Endometrium (tissue), 2 donors: ENCODE results near the gene ITIH2.
"Not testable (repeated sequence)": the region's sequence is repeated elsewhere in the genome, so short reads cannot be mapped to it uniquely, and the experiment has no call there.

ENCODE experiments used
- FAIRE-seq: peaks from 2 replicates; lab custom pipeline; 2012; peaks lifted over from hg19 to GRCh38; lab: Jason Lieb, UNC
- donor health status: control.
- donor health status: control.

ITIH2 gene

DNA sequence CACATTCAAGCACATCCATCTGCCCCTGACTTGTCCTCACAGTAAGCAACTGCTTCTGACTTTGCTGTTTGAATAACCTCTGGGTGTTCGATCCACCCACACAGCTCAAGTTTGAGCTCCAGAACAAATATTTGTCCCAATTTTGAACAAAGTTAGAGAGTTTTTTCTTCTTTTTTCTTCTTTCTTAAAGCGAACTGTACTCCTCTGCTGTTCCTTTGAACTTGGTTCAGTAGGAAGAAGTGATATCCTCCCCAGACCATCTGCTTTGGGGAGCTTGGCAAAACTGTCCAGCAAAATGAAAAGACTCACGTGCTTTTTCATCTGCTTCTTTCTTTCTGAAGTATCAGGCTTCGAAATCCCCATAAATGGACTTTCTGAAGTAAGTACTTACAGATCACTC, at the start of gene ITIH2:
ITIH2 (plus strand) TSS at position 177 of the 400 bp plus-strand sequence; CDS start at position 296, 119 bp downstream.
- FAIRE-seq = no peak

DNA sequence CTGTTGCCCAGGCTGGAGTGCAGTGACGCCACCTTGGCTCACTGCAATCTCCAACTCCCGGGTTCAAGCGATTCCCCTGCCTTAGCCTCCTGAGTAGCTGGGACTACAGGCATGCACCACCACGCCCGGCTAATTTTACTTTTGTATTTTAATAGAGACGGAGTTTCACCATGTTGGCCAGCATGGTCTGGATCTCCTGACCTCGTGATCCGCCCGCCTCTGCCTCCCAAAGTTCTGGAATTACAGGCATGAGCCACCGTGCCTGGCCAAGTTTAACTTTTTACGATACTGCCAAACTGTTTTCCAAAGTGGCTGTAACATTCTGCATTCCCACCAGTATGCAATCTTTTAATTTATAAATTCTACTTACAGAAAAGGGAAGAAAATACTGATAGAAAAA, 46.0 kb upstream of the ITIH2 start:
- not testable (repeated sequence) for FAIRE-seq

- FAIRE-seq = no peak
Measured at GRCh38 chr10:7657552-7657951, 45.6 kb upstream of the ITIH2 start.

DNA sequence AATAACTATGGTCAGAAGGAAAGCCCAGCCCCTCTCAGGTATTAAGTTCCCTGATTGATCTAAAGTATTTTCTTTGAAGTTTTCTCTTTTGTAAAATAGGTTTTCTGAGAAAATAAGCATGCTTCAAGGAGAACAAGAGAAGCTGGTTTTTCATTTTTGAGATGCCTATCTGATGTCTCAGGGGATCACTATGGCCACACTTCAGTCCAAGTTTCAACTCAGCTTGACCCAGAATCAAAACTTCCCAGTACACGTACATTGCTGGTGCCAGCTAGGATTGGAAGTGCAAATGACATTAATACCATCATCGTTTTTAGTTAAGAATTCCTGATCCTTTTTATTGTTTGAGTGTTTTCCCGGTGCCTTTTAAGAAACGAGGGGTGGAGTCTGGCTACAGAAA, 43.6 kb upstream of the ITIH2 start:
- FAIRE-seq = no peak

- FAIRE-seq = no peak
Measured at GRCh38 chr10:7662522-7662921, 40.6 kb upstream of the ITIH2 start.

- FAIRE-seq = no peak
Measured at GRCh38 chr10:7664707-7665106, 38.4 kb upstream of the ITIH2 start.

DNA sequence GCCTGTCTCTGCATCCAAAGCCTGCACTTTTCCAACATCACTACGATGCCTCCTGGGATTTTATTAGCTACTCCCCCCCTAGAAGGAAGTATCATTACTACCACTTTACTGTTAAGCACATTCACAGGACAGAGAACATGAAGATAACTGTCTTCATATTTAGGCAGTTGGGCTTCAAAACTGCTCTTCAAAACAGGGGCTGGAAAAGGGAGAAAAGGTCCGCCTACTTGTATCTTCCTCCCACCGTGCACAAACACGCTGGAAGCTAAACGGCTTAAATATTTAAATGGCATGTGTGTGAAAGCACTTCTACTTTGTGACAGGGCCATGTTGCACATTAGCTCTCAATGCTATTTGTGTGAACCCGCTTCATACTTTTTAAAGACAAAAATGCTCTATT, 37.3 kb upstream of the ITIH2 start:
- FAIRE-seq = no peak

DNA sequence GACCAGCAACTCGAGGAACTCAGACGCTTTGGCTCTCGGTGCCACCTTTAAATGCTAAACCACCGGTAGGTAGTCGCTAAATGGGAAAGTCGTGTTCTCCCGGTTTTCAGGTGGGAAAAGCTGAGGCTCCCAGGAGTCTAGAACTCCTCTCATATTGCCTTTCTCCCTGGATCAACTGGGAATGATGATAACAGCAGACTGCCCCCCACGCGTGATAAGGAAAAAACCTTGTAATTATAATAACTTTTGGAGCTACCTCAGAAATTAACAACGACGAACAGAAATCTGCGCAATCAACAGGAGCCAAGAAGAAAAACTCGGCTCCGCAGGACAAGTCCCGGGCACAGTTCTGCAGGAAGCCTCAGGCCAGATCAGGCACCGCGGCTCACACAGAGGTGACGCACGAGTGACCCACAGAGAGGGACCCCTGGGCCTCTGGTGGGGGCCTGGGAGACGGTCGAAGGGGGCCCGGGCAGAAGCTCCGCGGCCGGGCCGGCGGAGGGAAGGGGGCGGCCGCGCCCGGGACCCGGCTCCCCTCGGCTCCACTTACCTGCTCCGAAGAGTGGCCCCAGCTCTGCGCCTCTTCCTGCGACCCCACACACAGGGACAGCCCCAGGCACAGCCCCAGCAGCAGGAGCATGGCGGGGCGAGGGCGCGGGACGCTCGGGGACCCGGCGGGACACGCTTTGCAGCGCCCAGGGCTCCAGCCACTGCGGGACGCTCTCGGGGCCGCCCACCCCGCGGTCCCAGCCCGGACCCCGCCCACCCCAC, 36.7 kb upstream of the ITIH2 start, which contains the start of gene ITIH5:
ITIH5 (minus strand) TSS at position 714 of the 771 bp plus-strand sequence; CDS start at position 640, 74 bp downstream.
- FAIRE-seq = no peak

- FAIRE-seq = no peak
Measured at GRCh38 chr10:7667262-7668141, 35.6 kb upstream of the ITIH2 start.

- FAIRE-seq = no peak
Measured at GRCh38 chr10:7670157-7670556, 33.0 kb upstream of the ITIH2 start.

GRCh38 chr10:7672341-7673134, 30.6 kb upstream of the ITIH2 start:
- no peak for FAIRE-seq

- FAIRE-seq = no peak
Measured at GRCh38 chr10:7679256-7679655, 23.9 kb upstream of the ITIH2 start.

- FAIRE-seq = not testable (repeated sequence)
Measured at GRCh38 chr10:7680078-7680477, 23.0 kb upstream of the ITIH2 start.

DNA sequence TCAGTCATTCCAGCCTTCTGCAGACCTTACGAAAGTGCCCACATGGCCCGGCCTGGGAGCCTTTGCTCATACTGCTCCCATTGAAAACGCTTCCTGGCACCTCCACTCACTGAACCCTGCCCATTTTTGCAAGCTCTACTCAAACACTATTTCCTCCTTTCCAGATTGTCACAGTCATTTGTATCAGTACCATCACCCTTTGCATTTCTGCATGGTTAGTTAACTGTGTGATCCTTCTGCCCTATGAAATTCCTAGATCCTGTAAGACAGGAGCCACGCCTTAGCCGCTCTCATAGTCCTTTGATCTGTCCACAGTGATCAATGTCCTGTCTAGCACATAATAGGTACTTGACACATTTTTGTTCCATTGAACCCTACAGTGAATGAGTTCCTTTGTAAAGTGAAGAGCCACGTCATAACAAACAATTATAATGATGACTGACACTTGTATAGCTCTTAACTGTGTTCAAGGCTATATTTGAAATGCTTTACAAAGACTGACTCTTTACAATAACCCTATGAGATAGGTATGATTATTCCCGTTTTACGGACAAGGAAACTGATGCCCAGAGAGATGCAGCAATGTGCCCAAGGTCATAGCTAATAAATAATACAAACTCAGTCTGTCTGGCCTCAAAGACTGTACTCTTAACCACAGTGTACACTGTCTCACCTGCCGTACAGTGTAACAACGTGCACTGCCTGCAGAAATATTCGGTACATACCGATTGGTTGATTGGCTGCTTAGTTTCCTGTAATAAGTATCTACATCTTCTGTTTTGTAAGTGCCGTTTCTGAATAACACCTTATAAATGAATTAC, 16.6 kb upstream of the ITIH2 start:
- FAIRE-seq = no peak

DNA sequence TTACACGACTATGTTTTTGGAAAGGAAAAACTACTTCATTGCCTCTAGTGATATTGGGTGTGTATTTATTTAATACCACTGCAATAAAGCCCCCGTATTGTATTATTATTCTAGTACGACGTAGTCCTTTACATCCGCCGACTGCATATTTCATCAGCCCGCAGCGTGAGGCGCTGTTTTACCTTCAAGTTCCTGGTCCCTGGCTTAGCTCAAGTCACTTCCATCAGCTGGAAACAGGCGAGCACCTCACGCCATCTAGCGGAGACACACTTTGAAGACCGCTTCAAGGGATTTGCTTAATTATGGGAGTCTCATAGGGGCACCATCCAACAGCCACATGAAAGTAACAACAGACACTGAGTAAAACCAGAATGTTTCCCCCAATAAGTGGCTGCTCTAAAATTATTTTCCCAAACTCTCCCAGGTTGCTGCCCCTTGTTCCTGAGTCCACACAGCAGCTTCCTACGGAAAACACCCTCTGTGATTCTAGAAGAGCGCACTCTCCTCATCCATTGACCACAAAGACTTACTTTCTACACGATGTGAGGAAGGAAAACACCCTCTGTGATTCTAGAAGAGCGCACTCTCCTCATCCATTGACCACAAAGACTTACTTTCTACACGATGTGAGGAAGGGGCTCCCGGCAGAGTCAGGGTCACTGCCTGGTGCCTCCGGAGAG, 15.7 kb upstream of the ITIH2 start:
- peak; percentile 83 for FAIRE-seq

DNA sequence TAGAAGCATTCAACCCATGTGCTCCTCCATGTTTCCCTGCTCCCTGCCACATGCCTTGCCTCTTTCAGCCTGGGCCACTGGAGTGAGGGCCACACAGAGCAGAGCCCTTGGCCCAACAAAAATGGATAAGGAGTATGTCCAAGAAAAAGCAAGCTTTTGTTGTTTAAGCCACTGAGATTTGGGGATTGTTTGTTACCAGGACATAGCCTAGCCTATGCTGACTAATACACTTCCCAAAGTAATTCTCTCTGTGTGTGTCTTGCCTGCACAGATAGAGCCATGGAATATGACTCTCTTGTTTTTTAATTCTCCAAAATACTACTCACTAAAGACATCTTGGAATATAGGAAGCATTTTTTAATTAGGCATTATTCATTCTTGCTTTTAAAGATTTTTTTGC, 13.5 kb upstream of the ITIH2 start:
- no peak for FAIRE-seq

DNA sequence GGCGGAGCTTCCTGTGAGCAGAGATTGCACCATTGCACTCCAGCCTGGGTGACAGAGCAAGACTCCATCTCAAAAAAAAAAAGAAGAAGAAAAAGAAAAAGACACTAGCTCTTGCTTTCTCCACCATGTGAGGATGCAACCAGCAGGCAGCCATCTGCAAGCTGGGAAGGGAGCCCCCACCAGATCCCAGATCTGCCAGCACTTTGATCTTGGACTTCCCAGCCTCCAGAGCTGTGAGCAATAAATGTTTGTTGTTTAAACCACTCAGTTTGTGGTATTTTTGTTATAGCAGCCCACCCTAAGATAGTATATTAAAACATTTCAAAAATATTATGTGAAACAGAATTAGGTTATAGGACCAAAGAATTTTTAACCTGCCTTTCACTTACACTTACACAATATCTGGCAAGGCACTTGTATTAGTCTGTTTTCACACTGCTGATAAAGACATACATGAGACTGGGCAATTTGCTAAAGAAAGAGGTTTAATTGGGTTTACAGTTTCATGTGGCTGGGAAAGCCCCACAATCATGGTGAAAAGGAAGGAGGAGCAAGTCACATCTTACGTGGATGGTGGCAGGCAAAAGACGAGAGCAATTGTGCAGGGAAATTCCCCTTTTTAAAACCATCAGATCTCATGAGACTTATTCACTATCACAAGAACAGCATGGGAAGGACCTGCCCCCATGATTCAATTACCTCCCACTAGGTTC, 12.1 kb upstream of the ITIH2 start:
- FAIRE-seq = not testable (repeated sequence)

DNA sequence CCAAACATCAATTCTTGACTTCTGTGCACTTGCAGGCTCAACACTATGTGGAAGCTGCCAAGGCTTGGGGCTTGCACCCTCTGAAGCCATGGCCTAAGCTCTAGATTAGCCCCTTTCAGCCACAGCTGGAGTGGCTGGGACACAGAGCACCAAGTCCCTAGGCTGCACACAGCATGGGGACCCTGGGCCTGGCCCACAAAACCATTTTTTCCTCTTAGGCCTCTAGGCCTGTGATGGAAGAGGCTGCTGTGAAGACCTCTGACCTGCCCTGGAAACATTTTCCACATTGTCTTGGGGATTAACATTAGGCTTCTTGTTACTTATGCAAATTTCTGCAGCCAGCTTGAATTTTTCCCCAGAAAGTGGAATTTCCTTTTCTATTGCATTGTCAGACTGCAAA, 10.7 kb upstream of the ITIH2 start:
- FAIRE-seq = not testable (repeated sequence)

- FAIRE-seq = not testable (repeated sequence)
Measured at GRCh38 chr10:7693194-7693593, 9.9 kb upstream of the ITIH2 start.

- FAIRE-seq = no peak
Measured at GRCh38 chr10:7696545-7696944, 6.6 kb upstream of the ITIH2 start.
